ENCODE measurements around the gene FAHD1.

GRCh38 chr16:1877089-1877488, 50.1 kb downstream of the FAHD1 start:
- TF ChIP-seq CTCF (IDR thresholded peaks at IDR 0.05) (no peak), POLR2A (IDR thresholded peaks at IDR 0.05) (no peak)
